Measurements from ENCODE around the gene CDKAL1. TPM values are rescaled to one million over a fixed set of nuclear protein-coding genes. Genes with fewer than 3 reads are reported as not detected.

Gene CDKAL1
- total and polyA plus RNA-seq, 2 of the 8 experiments (the other 6 are each of a cell fraction or from before 2014, with no cell fraction given), result 8.4 to 24.6 TPM

- Histone ChIP-seq H3K36me3 (ENCODE audit: control insufficient read depth in 2 of 4, insufficient read depth in 4 of 4, low read length in 3 of 4) (no peaks in the 10 kb centered on the region), H2AK5ac (ENCODE audit: low read depth, low read length) (no peak overlapping the region)
- 94% methylated on average over 3 of the region's 3 CpGs; no CpG with 5 or more reads in 1 of the 2 experiments for WGBS, 2 experiments (ENCODE audit: extremely low coverage in 1 of 2, insufficient coverage in 1 of 2, insufficient read length in 1 of 2, insufficient replicate concordance in 2 of 2, low coverage in 1 of 2, low lambda C conversion rate in 2 of 2, missing lambda C conversion rate in 1 of 2)
- TF ChIP-seq CREB1 (IDR thresholded peaks at IDR 0.05) (no peak), USF2 (IDR thresholded peaks at IDR 0.05; ENCODE audit: low read length) (no peak), TAF7 (optimal IDR thresholded peaks at IDR 0.05; ENCODE audit: borderline replicate concordance, low read depth, low read length) (no peak), KDM5A (IDR thresholded peaks at IDR 0.05; ENCODE audit: low read length) (no peak), RBBP5 (IDR thresholded peaks at IDR 0.05; ENCODE audit: borderline replicate concordance, low read depth, low read length) (no peak), RAD21 (IDR thresholded peaks at IDR 0.05 in 1 of 2, conservative IDR thresholded peaks at IDR 0.05 in 1 of 2; ENCODE audit: low read depth in 2 of 2, low read length in 2 of 2) (no peak), PHF8 (conservative IDR thresholded peaks at IDR 0.05; ENCODE audit: low read depth, low read length) (no peak), SIRT6 (IDR thresholded peaks at IDR 0.05; ENCODE audit: low read length) (no peak), RXRA (IDR thresholded peaks at IDR 0.05; ENCODE audit: insufficient read depth, low read depth, low read length) (no peak), CTBP2 (IDR thresholded peaks at IDR 0.05; ENCODE audit: borderline replicate concordance, insufficient read depth, insufficient read length, low read length) (no peak), SP2 (IDR thresholded peaks at IDR 0.05; ENCODE audit: low read length) (no peak), SUZ12 (IDR thresholded peaks at IDR 0.05; ENCODE audit: low read length) (no peak), MAFK (IDR thresholded peaks at IDR 0.05; ENCODE audit: low read depth, low read length) (no peak), POLR2A (IDR thresholded peaks at IDR 0.05; ENCODE audit: control extremely low read depth in 1 of 2, low read depth in 2 of 2, low read length in 2 of 2) (no peak)
These were observed 267.3 kb downstream of the CDKAL1 start for GRCh38 chr6:20801595-20801994.

More at GRCh38 chr6:20801595-20801994, 267.3 kb downstream of the CDKAL1 start:
- ChIA-PET CTCF (ENCODE audit: partially characterized antibody) (no interaction called here), POLR2A (ENCODE audit: partially characterized antibody) (interaction anchor here (0.9 kb wide), 1 partner anchor 9 kb away, joined by 5 read pairs; no protein-coding TSS in a partner anchor)
- no peak overlapping the region for H4K91ac ChIP-seq (replicated peaks; ENCODE audit: insufficient read length, low read length)
- H3K9ac ChIP-seq (replicated peaks in 1 of 4; ENCODE audit: extremely low read depth in 1 of 4, low read depth in 3 of 4, low read length in 3 of 4), result no peak overlapping the region
- no peak overlapping the region for H3K14ac ChIP-seq (ENCODE audit: insufficient read length)
- H3K18ac ChIP-seq (ENCODE audit: extremely low read depth, low read length), result no peak overlapping the region
- no peaks in the 10 kb centered on the region for H3K79me2 ChIP-seq (ENCODE audit: control insufficient read depth in 1 of 2, insufficient read depth in 2 of 2, low read length in 2 of 2)
- no peak overlapping the region for H3K4ac ChIP-seq (replicated peaks; ENCODE audit: insufficient read length, low read depth, low read length)
- no peak overlapping the region for H3K56ac ChIP-seq (replicated peaks; ENCODE audit: insufficient read length, low read depth, low read length)
- H3K4me2 ChIP-seq (ENCODE audit: insufficient read depth in 1 of 2, low read depth in 2 of 2, low read length in 2 of 2), result no peak overlapping the region
- DNase-seq (ENCODE audit: low read depth in 1 of 2, low spot score in 2 of 2), result no peak
- H3K9me3 ChIP-seq (ENCODE audit: insufficient read depth in 2 of 2, low read depth in 1 of 2, low read length in 1 of 2), result 0 out of 4 replicates have a peak, but pooled peaks cover 0 to 2% of the 10 kb centered on the region in 2 experiments
- no peak overlapping the region for H2BK15ac ChIP-seq (ENCODE audit: low read length)
- no peak overlapping the region for H3K27ac ChIP-seq (ENCODE audit: low read depth, low read length)
- no peaks in the 10 kb centered on the region for H3K27me3 ChIP-seq (replicated peaks in 1 of 4; ENCODE audit: control insufficient read depth in 3 of 4, extremely low read depth in 1 of 4, insufficient read depth in 3 of 4, low read length in 3 of 4)
- no peaks in the 10 kb centered on the region for H3K79me1 ChIP-seq (ENCODE audit: low read depth, low read length)
- H4K8ac ChIP-seq (ENCODE audit: extremely low read depth, insufficient read depth, low read length), result no peak overlapping the region
- no peak overlapping the region for H3K23ac ChIP-seq (ENCODE audit: insufficient read length)
- FAIRE-seq, result no peak
- H3K4me3 ChIP-seq (ENCODE audit: extremely low read depth in 1 of 4, insufficient read depth in 2 of 4, low read depth in 3 of 4, low read length in 4 of 4), result no peak overlapping the region
- no peaks in the 10 kb centered on the region for H3K23me2 ChIP-seq (ENCODE audit: low read depth, low read length)
- H2BK12ac ChIP-seq (ENCODE audit: low read depth, low read length), result no peak overlapping the region
- H2BK5ac ChIP-seq (ENCODE audit: low read depth, low read length), result no peak overlapping the region
- H2AFZ ChIP-seq (ENCODE audit: low read length), result no peak overlapping the region
- H3K4me1 ChIP-seq (replicated peaks in 1 of 4; ENCODE audit: control insufficient read depth in 3 of 4, insufficient read depth in 4 of 4, low read length in 3 of 4), result no peaks in the 10 kb centered on the region
- no peak overlapping the region for H2BK20ac ChIP-seq (ENCODE audit: low read length)
- no peak overlapping the region for H4K5ac ChIP-seq (ENCODE audit: insufficient read length, low read depth, low read length)
- H4K20me1 ChIP-seq (replicated peaks in 1 of 2; ENCODE audit: control insufficient read depth in 1 of 2, insufficient read depth in 2 of 2, low read length in 2 of 2), result no peaks in the 10 kb centered on the region
- no peak overlapping the region for H2BK120ac ChIP-seq (replicated peaks; ENCODE audit: low read depth, low read length)

All from H1 (cell line).